GM03348 (cell line): Measurements from ENCODE around the gene G6PC3.
"Not testable (repeated sequence)": the region's sequence is repeated elsewhere in the genome, so short reads cannot be mapped to it uniquely, and the experiment has no call there.

Experiments used
- DNase-seq: peaks from one replicate; pipeline ENCODE4 v3.0.0; 2012; ENCODE audit warnings: low spot score

Gene G6PC3

GRCh38 chr17:44070455-44071197 is at the start of gene G6PC3:
Gene G6PC3, plus strand, starts transcription at chr17:44070735. Its CDS starts 231 bp downstream, at chr17:44070966.
- peak; percentile 97 for DNase-seq

GRCh38 chr17:44021227-44021626 is 49.3 kb upstream of the G6PC3 start:
- DNase-seq: not testable (repeated sequence)

GRCh38 chr17:44022246-44022645 is 48.3 kb upstream of the G6PC3 start:
- DNase-seq: no peak

GRCh38 chr17:44023545-44024270 is 46.8 kb upstream of the G6PC3 start:
- no peak for DNase-seq

GRCh38 chr17:44024271-44024663 is 46.3 kb upstream of the G6PC3 start:
- no peak for DNase-seq

- no peak for DNase-seq
These were observed 45.7 kb upstream of the G6PC3 start for GRCh38 chr17:44024853-44025252.

GRCh38 chr17:44029736-44030135 is 40.8 kb upstream of the G6PC3 start:
- DNase-seq: no peak

- no peak for DNase-seq
These were observed 40.1 kb upstream of the G6PC3 start for GRCh38 chr17:44030482-44030881.

- DNase-seq: no peak
These were observed 36.6 kb upstream of the G6PC3 start for GRCh38 chr17:44033861-44034408.

GRCh38 chr17:44034688-44035087 is 35.8 kb upstream of the G6PC3 start:
- not testable (repeated sequence) for DNase-seq

GRCh38 chr17:44037471-44037870 is 33.1 kb upstream of the G6PC3 start:
- no peak for DNase-seq

GRCh38 chr17:44038604-44039011 is 31.9 kb upstream of the G6PC3 start:
- DNase-seq: no peak

GRCh38 chr17:44039829-44040635 is 30.5 kb upstream of the G6PC3 start:
- DNase-seq: peak; percentile 22

- peak; percentile 16 for DNase-seq
These were observed 27.3 kb upstream of the G6PC3 start for GRCh38 chr17:44043272-44043696.

GRCh38 chr17:44044071-44044470 is 26.5 kb upstream of the G6PC3 start:
- peak; percentile 72 for DNase-seq

GRCh38 chr17:44045486-44045885 is 25.0 kb upstream of the G6PC3 start:
- no peak for DNase-seq

- not testable (repeated sequence) for DNase-seq
These were observed 23.6 kb upstream of the G6PC3 start for GRCh38 chr17:44046893-44047292.

GRCh38 chr17:44049294-44050060 is 21.1 kb upstream of the G6PC3 start:
- DNase-seq: no peak

- DNase-seq: no peak
These were observed 17.2 kb upstream of the G6PC3 start for GRCh38 chr17:44053125-44053872.

- no peak for DNase-seq
These were observed 11.2 kb upstream of the G6PC3 start for GRCh38 chr17:44059101-44059892.
